Measurements from ENCODE around the gene MTIF3.

The MTIF3 gene

DNA sequence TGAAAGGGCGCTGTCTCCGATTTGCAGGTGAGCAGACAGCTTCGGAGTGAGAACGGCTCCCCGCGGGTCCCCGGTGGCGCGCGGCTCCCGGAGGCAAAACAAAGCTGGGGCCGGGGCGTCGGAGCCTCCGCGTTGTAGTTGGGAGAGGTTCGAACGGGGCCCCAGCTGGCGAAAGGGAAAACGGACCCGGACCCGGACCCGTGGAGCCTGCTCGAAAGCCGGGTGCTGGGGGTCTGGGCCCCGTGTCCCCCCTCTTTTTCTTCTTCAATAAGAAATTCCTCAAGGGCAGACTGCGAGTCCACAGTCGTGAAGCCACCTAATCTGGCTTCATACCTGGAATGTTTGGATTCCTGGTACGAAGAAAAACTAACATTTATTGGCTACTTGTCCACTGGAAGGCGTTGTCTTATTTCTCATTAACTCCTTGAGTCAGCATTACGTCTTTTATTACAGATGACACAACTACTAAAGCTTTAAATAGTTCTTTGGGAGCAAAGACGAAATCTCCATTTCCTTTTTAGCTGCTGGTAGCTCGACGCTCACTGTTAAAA is 632 bp upstream of the MTIF3 start:
- no peak for FAIRE-seq

DNA sequence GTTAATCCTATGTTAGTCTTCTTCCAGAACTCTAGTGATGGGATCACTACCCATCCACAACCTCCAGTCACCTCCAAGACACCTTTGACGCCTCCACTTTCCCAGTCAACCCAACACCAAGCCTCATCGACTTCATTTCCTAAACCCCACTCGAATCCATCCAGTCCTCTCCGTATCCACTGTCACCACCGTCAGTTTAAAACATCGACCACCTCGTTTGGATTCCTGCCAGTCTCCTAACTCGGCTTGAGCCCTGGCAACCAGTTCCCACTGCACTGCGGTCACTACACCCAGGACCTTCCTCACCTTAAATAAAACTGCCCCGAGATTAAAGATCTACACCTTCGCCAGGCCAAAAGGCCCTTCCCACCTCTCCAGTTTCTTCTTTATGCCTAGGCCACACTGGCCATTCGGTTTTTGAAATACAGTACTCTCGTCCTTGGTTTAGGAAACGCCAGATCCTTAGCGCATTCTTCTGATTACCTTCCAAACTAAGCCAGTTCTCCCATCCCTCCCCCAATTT is 1.2 kb downstream of the MTIF3 start:
- peak; percentile 61 for FAIRE-seq

DNA sequence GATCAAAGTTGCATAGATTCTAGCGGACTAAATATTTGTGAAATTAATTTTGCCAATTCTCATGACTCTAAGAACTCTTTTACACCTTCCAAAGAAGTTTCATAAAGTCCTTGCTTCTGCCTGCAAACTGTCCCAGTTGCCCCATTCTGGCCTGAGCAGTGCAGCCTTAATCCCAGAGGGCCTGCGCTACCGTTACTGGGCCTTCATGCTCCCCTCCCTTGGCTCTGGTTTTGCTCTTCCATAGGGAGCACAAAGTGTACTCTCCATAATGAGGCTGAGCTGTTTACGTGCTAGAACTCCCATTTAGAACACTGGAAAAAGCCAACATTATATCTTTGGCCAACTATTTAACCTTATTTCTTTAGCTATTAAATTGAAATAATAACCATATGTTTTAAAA is 2.1 kb downstream of the MTIF3 start:
- no peak for FAIRE-seq

DNA sequence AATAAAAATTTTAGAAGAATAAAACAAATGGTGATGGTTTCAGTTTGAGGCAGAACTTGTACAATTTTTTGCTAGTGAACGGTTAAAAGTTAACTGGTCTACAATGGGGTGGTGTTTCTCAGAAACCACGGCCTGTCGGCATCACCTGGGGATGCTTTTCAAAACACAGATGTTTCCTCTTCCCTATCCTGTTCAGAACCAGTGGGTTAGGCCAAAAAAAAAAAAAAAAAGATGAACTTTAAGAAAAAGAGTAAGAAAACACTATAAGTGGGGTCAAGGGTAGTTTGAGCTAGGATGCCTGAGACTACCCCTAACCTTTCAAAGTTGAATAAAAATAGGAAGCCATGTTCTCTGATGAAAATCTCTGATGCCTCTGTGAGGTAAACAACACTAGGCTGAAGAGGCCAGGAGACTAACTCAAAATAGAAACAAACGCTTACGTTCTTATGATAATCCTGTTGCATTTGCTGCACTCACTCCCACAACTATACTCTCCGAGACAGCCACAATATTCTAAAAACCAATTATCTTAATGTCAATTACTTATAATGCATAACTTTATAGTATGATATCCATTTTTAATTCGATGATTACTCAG is 3.3 kb downstream of the MTIF3 start:
- FAIRE-seq = no peak

DNA sequence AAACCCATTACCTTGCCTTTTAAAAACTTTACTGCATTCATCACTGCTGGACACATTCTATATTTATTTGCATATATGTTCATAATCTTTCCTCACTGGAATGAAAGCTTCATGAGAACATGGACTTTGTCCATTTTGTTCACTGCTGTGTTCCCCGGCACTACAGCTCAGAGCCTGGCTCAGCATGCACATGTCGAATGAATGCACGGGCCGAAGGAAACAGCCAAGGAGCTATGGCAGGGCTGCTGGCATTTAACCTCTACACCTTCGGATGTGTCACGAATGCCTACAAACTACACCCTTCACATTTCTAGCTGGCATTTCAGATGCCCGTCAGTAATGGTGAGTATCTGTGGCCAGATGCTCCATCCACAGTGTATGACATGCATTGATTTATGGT is 7.6 kb downstream of the MTIF3 start:
- no peak for FAIRE-seq

DNA sequence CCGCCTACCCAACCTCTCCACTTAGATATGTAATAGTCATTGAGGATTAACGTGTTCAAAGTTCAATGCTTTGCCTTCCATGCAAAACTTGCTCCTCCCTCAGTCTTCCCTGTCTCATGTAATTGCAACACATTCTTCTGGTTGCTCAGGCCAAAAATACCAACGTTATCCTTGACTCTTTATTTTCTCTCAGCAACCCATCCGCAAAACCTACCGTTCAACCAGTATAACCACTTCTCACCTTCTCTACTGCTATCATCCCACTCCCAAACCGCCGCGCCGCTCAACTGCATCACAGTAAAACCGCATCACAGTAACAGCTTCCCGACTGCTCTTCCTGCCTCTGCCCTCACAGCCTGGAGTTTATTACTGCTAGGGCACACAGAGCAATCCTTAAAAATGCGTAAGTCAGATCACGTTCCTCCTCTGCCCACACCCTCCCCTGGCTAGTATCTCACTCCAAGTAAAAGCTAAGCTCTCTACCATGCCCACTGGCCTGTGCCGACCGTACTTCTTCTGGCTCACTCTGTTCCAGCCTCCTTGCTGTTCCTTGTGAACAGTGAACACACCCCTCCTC is 8.2 kb downstream of the MTIF3 start:
- no peak for FAIRE-seq

DNA sequence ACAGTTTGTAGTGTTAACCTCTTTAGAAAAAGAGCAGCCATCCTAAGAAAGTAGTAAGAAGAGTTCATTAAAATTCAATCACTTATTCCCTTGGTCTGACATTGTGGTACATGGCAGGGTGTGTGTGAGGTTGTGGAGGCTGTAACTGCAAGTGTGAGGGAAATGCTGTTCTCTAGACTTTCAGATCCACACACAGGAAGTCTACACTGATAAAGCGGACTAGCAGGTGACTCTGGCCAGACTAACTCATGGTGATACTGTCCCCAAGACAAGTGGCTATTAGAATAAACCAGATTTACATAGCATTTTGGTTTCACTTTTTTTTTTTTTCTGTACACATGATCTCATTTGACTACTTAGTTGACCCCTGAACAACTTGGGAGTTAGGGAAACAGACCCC is 10.0 kb downstream of the MTIF3 start:
- no peak for FAIRE-seq

GRCh38 chr13:27437126-27437525 is 13.2 kb downstream of the MTIF3 start:
- FAIRE-seq = no peak

DNA sequence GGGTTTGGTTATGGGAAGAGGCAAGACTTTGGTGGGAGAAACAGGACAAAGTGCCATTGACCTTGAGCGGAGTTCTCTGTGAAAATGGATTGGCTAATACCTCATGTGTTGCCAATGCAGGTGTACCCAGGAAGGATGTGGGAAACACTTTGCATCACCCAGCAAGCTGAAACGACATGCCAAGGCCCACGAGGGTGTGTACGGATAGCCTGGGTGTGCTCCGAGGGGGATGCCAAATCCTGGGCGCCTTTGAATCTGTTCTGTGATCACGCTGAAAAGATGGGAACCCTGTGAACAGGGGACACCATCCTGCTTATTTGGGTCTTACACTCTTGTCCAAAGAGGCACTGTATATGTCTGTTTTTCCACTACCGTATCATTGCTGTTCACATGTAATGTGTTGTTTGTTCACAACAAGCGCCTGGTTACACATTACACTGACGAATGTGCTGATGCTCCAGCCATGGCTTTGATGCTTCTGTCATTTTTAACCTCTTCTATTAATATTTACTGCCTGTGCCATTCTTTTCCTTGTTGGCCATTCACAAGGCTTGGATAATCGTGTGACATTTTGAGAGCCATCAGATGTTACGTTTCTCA is 17.7 kb downstream of the MTIF3 start:
- FAIRE-seq = no peak

DNA sequence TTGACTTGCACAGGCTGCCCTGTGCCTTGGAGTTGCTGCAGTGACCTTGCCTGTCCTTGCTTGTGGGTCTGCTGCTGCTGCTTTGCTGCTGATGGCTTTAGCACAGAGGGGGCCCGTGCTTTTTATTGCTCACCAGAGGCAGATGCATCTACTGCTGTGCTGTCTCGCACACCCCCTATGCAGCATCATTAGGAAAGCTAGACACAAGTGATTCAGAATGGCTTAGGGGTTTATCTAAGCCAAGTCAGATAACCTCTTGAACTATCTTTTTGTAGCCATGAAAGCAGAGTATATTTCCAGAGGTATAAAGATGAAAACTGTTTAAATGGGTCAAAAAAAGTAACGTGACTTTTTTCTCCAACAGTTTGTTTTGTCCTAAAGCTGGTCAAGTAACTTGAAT is 18.2 kb downstream of the MTIF3 start:
- FAIRE-seq = no peak

GRCh38 chr13:27428160-27428559 is 22.2 kb downstream of the MTIF3 start:
- no peak for FAIRE-seq

- FAIRE-seq = no peak
Observed at GRCh38 chr13:27427641-27428040, 22.7 kb downstream of the MTIF3 start.

DNA sequence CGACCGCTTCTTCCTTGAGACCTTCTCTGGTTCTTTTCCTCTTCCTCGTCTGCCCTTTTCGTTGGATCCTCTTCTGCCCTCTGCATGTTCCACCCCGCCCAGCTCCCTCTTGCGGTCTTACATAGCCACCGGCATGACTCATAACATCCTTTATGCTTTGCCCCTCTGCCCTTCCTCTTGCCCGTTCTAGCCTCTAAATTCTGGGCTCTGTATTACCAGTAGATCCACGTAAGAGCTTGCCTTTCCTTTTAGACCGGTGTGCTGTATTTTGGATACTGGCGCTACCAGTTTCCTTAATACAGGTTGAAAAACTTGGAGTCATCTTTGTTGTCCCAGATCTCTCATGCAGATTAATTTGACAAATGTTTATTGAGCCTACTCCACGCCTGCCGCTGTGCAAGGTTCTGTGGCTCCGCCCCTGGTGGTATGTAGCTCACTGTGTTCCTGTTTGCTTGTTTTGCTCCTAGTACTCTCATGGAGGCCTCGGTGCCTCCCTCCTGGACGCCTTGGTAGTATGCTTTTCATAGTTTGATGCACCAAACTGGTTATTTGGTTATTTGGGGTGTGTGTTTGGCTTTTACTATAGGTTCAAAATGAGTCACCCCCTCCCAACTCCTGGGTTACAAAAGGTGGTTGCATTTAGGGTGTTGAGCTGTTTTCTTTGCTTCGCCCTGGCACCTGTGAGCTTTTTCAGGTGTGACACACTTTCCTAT is 24.3 kb downstream of the MTIF3 start:
- FAIRE-seq = peak; percentile 47

- no peak for FAIRE-seq
Observed at GRCh38 chr13:27425158-27425917, 25.0 kb downstream of the MTIF3 start.

GRCh38 chr13:27424246-27425157 is 25.9 kb downstream of the MTIF3 start, which contains the start of gene GTF3A:
TSS of gene GTF3A (plus strand) at chr13:27424619.
- peak; percentile 77 for FAIRE-seq

DNA sequence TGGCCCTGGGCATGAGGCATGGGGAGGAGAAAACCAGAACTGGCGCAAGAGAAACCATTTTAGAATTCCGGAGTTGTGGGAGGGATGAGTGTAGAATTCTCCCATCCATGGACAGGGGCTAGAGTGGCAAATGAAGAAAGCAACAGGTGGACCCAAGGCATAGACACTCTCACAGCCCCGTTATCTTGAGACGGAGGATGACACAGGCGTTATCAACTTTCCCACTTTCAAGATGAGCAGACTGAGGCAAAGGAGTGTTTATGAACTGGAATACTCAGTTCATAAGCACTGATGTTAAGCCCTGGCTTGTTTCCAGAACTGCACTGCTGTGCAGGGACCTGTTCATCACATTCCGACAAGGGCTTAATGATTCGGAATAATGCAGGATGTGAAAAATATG is 27.0 kb downstream of the MTIF3 start:
- FAIRE-seq = no peak

DNA sequence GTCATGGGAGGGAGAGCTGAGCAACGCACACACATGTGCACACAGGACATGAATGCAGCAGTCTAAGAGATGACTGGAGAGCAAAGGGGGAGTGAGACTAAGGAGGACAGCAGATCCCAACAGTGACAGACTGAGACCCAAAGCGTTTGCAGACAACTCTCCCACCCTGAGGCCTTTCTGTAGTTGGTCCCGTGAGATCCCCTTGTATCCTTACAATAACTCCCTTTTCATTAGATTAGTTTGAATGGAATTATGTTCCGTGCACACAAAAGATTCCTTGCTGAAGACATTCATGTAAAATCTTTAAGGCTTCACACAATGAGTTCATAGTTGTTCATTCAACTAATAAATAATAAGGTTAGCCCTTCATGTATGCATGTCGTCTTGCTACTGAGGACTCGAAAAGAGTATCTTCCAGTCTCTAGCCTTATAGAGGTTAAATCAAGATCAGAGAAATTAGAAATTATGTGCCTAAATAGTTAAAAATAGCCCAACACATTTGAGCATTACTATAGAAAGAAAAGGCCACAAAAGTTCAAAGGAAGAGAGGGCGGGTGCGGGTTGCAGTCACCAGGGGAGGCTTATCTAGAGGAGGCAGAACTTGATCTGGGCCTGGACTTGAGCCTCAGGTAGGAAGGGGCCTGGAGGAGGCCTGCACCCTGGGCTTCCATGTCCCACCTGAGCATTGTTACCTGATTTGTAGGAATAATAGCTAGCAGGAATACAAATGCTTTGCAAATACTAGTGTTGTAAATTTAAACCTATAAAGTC is 29.1 kb downstream of the MTIF3 start:
- FAIRE-seq = no peak

DNA sequence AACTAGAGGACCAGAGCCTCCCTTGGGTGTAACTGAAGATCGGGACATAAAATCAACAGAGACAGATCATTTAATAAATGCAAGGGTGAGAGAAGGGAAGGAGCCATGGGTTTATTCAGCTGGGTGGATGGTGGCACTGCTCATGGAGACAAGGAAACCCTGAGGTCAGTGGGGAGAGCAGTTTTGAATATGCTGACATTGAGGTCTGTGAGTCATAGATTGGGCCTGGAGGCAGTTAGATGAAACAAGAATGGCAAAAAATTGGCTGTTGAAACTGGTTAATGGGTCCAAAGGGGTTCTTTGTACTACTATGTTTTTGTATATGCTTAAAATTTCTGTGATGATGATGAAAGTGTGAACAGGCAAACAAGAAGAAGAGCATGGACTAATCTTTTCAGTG is 31.0 kb downstream of the MTIF3 start:
- no peak for FAIRE-seq

- no peak for FAIRE-seq
Observed at GRCh38 chr13:27415116-27415515, 35.2 kb downstream of the MTIF3 start.

DNA sequence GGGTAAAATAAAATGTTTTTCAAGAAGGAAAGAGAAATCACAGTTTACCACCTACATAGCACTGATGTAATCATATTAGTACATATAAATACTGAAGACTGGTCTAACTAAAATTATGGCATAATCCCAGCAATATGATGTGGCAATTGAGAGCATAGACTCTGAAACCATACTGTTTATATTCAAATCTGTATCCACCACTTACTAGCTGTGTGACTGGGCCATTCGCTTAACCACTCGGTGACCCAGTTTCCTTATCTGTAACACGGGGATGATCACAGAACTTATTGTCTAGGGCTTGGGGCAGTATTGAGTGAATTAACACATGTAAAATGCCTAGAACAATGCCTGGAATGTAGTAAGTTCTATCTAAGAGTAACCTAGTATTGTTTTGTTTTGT is 39.0 kb downstream of the MTIF3 start:
- FAIRE-seq = no peak

DNA sequence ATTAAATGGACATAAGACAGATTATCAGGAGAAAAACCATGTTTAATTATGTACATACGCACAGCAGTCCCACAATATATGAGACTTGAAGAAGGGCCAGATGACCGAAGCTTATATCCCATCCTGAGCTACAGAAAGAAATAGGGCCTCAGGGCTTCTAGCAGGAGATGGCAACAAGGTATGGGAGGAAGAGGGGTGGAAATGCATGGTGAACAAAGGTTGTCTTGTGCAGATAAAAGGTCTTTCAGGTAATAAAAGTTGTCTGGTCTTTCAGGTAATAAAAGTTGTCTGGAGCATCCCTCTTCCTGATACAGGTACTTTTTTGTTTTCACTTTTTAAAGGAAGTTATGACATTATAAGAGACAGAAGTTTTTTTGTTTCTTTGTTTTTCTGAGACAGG is 41.4 kb downstream of the MTIF3 start:
- FAIRE-seq = no peak
